Activated naive CD8-positive, alpha-beta T cell treated with anti-CD3 and anti-CD28 coated beads, Interleukin-2, amount 50 U/mL, for 24 hours (primary cell): Measurements from ENCODE around the gene DYNLT5.
"Not testable (repeated sequence)": the region's sequence is repeated elsewhere in the genome, so short reads cannot be mapped to it uniquely, and the experiment has no call there.

Experiments used
- ATAC-seq: fragments of 150-1000 bp; cut with Tn5 transposase; one replicate; pipeline ENCODE4 v1.10.0; 2021
- DNase-seq: peaks from one replicate; pipeline ENCODE4 v3.0.0; 2021
- H3K27ac Mint-ChIP-seq: one replicate; pipeline ENCODE4 v1.8.0; 2021; ENCODE audit warnings: mild to moderate bottlenecking, mixed read lengths
- H3K27me3 Mint-ChIP-seq: one replicate; pipeline ENCODE4 v1.8.0; 2021; ENCODE audit warnings: mixed read lengths
- H3K36me3 Mint-ChIP-seq: one replicate; pipeline ENCODE4 v1.8.0; 2021; ENCODE audit warnings: low read depth, mixed read lengths
- H3K4me1 Mint-ChIP-seq: one replicate; pipeline ENCODE4 v1.8.0; 2021; ENCODE audit warnings: mixed read lengths
- H3K4me3 Mint-ChIP-seq: one replicate; pipeline ENCODE4 v1.8.0; 2021; ENCODE audit warnings: mild to moderate bottlenecking, moderate library complexity, mixed read lengths
- H3K9me3 Mint-ChIP-seq: one replicate; pipeline ENCODE4 v1.8.0; 2021; ENCODE audit warnings: mixed read lengths

Gene DYNLT5

DNA sequence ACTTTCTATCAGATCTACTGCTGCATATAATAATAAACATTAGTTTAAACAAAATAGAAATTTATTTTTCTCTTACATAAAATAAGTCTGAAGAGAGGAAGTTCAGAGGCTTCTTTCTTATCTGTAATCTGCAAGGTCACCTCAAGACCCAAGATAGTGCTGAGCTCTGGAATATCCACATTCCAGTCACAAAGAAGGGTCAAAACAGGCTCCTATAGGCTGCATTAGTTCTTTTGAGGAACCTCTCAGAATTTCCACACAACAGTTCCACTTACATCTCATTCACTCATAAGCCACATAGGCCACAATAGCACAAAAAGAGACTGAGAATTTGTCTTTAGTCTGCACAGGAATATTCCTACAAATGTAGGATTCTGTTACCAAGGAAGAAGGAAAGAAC, 15.4 kb downstream of the DYNLT5 start:
- Mint-ChIP-seq H3K9me3 (no peaks in the 10 kb centered on the region), H3K27ac (no peak overlapping the region)
- ATAC-seq: no peak

DNA sequence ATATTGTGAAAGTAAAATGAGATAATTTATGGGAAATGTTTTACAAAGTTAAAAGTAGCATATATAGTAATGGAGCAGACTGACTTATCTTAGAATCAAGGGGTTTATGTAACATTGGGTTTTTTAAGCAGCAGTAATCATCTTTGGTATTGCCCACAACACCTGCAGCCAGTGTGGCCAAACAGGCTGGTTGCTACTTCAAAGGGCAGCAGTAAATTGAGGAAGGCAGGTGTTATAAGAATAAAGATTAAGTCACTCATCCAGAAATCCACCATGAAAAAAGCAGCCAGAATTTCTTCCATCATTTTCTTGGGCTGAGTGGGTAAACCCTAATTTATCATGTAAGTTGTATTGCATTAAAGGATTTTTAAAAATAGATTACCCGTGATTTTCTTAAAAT, 16.7 kb downstream of the DYNLT5 start:
- H3K4me1 Mint-ChIP-seq: peaks cover 36% of the 10 kb centered on the region
- H3K27me3 Mint-ChIP-seq: no peaks in the 10 kb centered on the region
- no peaks in the 10 kb centered on the region for H3K36me3 Mint-ChIP-seq
- DNase-seq (no peak), ATAC-seq (no peak)
- H3K4me3 Mint-ChIP-seq: no peak overlapping the region
- no peak overlapping the region for H3K27ac Mint-ChIP-seq
- H3K9me3 Mint-ChIP-seq: no peaks in the 10 kb centered on the region

More for the DNA sequence above, 15.4 kb downstream of the DYNLT5 start:
- peaks cover 36% of the 10 kb centered on the region for H3K4me1 Mint-ChIP-seq
- H3K36me3 Mint-ChIP-seq: no peaks in the 10 kb centered on the region
- DNase-seq: no peak
- H3K4me3 Mint-ChIP-seq: no peak overlapping the region
- no peaks in the 10 kb centered on the region for H3K27me3 Mint-ChIP-seq

DNA sequence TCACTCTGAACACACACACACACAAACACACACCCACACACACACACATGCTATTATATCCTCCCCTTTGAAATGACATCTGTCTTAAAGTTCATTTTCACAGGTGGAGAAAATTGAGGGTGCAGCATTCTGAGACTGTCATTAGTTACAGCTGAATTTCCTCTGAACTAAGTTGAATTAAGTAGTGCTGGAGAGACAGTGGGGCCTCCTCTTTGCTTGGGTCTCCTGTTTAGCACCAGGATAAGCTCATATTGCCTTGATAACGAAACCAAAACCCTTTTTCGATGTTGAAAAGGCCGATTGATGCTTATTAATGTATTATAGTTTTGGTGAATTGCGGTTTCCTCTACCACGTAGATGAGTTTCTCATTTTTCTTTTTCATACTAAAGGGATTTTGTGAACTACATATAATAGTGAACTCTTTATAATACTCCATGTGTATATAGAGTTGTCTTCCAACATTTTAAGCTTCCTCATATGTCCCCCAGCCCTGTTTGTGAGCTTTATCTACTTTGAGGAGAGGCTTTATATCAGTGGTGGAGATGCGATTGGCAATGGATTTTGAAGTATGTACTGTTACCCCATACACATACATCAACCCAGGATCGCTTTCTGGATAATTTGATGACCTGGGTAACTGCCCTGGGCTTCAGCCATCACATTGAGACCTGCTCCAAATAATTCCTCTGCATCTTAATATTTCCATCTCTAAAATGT, 17.4 kb downstream of the DYNLT5 start:
- H3K27ac Mint-ChIP-seq: peak overlapping the region; percentile 40
- no peaks in the 10 kb centered on the region for H3K36me3 Mint-ChIP-seq
- DNase-seq: no peak
- H3K27me3 Mint-ChIP-seq: no peaks in the 10 kb centered on the region
- H3K4me3 Mint-ChIP-seq: peak overlapping the region; percentile 56
- peak; percentile 30 for ATAC-seq
- no peaks in the 10 kb centered on the region for H3K9me3 Mint-ChIP-seq
- H3K4me1 Mint-ChIP-seq: peaks cover 36% of the 10 kb centered on the region

DNA sequence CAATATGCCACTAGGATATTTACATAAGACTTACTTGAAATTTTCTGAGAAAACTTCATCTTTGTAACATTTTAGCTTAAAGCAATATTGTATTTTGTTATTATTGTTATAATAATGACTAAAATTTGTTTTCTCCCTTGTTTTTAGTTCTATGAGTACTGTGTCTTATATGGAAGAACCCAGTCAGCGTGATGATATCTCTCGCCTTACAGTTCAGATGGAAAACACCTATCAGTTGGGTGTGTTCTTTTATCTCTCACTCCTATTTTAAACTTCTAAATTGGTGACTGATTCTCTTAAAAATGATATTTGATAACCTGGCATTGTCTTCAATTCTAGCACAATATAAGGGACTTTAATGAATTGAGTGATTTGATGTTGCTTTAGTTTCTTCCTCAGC, 18.0 kb downstream of the DYNLT5 start:
- no peaks in the 10 kb centered on the region for H3K36me3 Mint-ChIP-seq
- peaks cover 36% of the 10 kb centered on the region for H3K4me1 Mint-ChIP-seq
- DNase-seq (no peak), ATAC-seq (peak; percentile 54)
- no peaks in the 10 kb centered on the region for H3K9me3 Mint-ChIP-seq
- H3K4me3 Mint-ChIP-seq: no peak overlapping the region
- H3K27ac Mint-ChIP-seq: peak overlapping the region; percentile 40
- H3K27me3 Mint-ChIP-seq: no peaks in the 10 kb centered on the region

DNA sequence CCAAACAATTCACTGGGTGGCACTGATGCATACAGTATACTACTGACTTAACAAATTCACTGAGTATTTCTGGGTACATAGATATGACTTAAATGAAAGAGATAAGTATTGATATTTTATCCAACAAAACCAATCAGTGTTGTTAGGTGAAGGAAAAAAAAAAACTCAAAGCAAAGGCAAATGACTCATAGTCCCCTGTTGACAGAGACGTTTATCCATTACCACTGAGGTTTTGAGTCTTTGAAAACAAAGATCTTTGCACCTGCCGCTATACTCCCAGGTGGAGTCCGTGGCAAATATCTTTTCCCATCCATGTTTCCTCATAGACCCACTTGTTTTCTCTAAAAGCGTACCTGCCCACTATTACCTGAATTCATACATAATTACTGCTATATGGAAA, 18.4 kb downstream of the DYNLT5 start:
- Mint-ChIP-seq H3K4me3 (no peak overlapping the region), H3K9me3 (no peaks in the 10 kb centered on the region), H3K4me1 (peaks cover 36% of the 10 kb centered on the region), H3K27ac (peak overlapping the region; percentile 40), H3K27me3 (no peaks in the 10 kb centered on the region), H3K36me3 (no peaks in the 10 kb centered on the region)
- DNase-seq (no peak), ATAC-seq (peak; percentile 44)

DNA sequence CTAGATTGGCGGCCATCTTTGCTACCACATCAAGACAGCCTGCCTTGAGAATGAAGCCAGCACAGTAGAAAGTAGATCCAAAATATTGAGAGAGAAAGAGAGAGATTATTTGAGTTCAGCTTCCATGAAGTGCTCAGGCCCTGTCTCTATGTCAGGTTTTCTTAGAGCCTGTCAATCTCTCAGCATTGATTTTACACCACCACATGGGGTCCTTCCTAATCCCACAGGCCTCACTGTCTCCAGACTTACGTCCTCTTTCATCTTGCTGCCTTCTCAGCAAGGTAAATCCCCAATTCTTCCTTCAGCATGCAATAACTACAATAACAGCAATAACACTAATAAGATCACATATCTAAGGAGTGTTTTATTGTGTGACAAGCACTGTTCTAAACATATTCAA, 21.0 kb downstream of the DYNLT5 start:
- no peaks in the 10 kb centered on the region for H3K9me3 Mint-ChIP-seq
- ATAC-seq (no peak), DNase-seq (no peak)
- no peak overlapping the region for H3K4me3 Mint-ChIP-seq
- no peak overlapping the region for H3K27ac Mint-ChIP-seq
- H3K36me3 Mint-ChIP-seq: no peaks in the 10 kb centered on the region
- H3K27me3 Mint-ChIP-seq: no peaks in the 10 kb centered on the region
- H3K4me1 Mint-ChIP-seq: peaks cover 31% of the 10 kb centered on the region

DNA sequence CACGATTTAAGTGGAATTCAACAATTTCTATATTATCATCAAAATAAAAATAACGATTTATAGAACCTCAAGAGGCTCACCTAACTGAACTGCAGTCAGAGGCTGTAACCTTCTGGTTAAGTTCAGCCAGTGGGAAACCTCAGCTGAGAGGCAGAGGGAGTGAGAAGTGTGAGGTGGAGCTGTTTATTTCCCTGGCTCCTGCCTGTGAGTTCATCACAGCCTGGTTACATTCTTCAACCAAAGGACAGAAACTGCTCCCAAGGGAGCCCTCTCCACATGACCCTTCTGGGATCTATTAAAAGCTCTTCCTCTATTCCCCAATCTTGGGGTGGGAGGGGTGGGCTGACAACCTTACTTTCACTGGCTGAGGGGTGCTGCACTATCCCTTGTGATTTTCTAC, 22.2 kb downstream of the DYNLT5 start:
- Mint-ChIP-seq H3K27ac (no peak overlapping the region), H3K27me3 (peaks cover 2% of the 10 kb centered on the region), H3K9me3 (no peaks in the 10 kb centered on the region), H3K4me1 (peaks cover 22% of the 10 kb centered on the region), H3K4me3 (no peak overlapping the region), H3K36me3 (no peaks in the 10 kb centered on the region)
- ATAC-seq (no peak), DNase-seq (no peak)

DNA sequence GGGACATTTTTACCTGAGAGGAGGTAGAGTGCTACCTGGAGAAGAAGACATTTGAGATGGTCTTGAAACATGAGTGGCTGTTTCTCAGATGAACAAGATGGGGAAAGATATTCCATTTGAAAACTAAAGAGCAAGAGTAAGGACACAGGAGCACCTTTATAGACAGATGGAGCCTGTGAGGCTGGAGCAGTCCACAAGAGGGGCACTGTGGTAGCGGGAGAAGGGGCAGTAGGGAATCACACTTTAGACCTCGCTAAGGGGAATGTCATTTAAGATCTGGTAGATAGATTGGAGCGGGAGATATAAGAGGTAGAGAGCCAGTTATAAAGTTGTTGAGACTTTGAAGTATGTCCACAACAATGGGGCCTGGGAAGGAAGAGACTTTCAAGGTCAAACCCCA, 23.4 kb downstream of the DYNLT5 start:
- ATAC-seq (no peak), DNase-seq (no peak)
- Mint-ChIP-seq H3K27me3 (peaks cover 2% of the 10 kb centered on the region), H3K4me3 (no peak overlapping the region), H3K27ac (no peak overlapping the region), H3K36me3 (no peaks in the 10 kb centered on the region), H3K4me1 (peaks cover 12% of the 10 kb centered on the region), H3K9me3 (no peaks in the 10 kb centered on the region)

DNA sequence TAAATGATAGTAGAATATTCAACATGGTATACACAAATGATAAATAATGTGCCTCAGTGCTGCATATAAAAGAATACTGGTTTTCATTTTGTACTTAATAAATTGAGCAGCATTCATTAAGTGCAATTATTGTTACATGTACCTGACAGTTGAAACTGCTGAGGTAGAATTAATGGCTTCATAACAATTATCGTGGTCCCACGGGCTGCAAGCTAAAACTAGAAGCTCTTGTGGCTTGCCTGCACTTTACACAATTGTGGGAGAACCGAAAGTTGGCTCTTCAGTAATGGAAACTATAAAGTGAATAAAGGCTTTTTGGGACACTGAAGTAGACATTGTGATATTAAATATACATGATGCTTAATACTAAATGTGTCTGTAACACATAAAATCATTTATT, 25.6 kb downstream of the DYNLT5 start:
- H3K27ac Mint-ChIP-seq: no peak overlapping the region
- no peak overlapping the region for H3K4me3 Mint-ChIP-seq
- ATAC-seq (no peak), DNase-seq (no peak)
- no peaks in the 10 kb centered on the region for H3K36me3 Mint-ChIP-seq
- H3K27me3 Mint-ChIP-seq: peaks cover 2% of the 10 kb centered on the region
- H3K9me3 Mint-ChIP-seq: no peaks in the 10 kb centered on the region
- H3K4me1 Mint-ChIP-seq: peaks cover 3% of the 10 kb centered on the region

DNA sequence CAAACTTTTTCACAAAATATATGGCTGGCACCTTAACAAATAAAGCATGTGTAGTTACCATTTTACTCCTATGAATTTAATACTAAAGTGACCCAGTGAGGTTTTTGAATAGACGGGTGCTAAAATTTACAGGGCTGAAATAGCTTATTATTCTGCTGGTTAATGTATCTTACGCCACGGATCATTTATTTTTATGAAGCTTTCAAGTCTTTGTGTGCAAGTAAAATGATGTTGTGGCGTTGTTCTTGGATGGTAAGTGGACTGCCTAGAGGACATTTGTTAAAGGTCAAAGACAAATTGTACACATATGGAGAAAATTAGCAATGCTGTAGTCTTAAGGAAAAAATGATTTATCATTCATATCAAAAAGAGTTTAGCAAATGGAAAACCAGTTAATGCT, 26.0 kb downstream of the DYNLT5 start:
- Mint-ChIP-seq H3K4me1 (peaks cover 3% of the 10 kb centered on the region), H3K9me3 (no peaks in the 10 kb centered on the region), H3K27me3 (peaks cover 2% of the 10 kb centered on the region), H3K27ac (no peak overlapping the region), H3K4me3 (no peak overlapping the region), H3K36me3 (no peaks in the 10 kb centered on the region)
- ATAC-seq (no peak), DNase-seq (no peak)

DNA sequence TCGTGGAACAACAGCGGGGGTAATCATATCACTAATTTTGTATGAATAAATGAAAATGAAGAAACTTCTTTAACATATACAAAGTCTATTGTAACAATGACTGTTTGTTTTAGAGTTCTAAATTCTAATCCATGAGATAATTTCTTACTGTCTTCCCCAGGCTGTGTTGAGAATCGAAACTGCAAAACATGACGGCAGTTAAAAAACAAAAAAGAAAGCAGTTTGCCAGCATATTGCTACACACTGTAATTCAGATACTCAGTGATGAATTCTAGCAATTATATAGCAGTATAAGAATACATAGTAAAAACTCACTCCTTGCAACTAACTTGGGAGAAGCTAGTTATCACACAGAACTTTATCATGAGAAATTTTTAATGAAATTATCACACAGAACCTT, 26.7 kb downstream of the DYNLT5 start:
- Mint-ChIP-seq H3K36me3 (no peaks in the 10 kb centered on the region), H3K27me3 (peaks cover 2% of the 10 kb centered on the region)
- no peak for DNase-seq

DNA sequence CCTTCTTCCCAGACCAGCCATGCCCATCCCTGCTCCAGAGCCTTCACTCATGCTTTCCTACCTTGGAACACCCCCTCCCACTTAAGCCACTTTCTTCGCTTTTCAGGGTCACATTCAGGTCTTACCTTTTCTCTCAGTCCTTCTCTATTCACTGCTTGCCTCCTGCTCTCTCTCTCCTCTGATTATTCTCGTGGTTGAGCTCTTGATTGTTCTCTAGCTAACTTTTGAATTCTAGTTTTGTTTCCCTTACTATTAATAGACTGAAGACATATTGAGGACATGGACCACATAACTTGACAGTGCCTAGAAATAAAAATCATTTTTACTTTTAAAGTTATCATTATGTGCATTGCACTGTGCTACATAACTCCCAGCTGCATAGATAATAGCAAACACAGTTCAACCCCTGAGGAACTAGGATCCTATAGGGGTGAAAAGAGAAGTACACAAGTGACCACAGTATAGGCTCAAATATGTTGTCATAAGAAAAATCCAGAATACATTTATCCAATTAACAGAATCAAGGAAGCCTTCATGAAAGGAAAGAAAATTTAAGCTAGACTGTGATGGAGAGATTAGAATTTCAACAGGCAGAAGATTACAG, 27.3 kb downstream of the DYNLT5 start:
- peaks cover 2% of the 10 kb centered on the region for H3K27me3 Mint-ChIP-seq
- DNase-seq: no peak
- H3K27ac Mint-ChIP-seq: no peak overlapping the region
- H3K4me1 Mint-ChIP-seq: peaks cover 3% of the 10 kb centered on the region
- H3K9me3 Mint-ChIP-seq: no peaks in the 10 kb centered on the region
- no peak overlapping the region for H3K4me3 Mint-ChIP-seq
- ATAC-seq: no peak
- no peaks in the 10 kb centered on the region for H3K36me3 Mint-ChIP-seq

More for the DNA sequence above, 26.7 kb downstream of the DYNLT5 start:
- no peak overlapping the region for H3K27ac Mint-ChIP-seq
- no peak overlapping the region for H3K4me3 Mint-ChIP-seq
- H3K9me3 Mint-ChIP-seq: no peaks in the 10 kb centered on the region
- no peak for ATAC-seq
- peaks cover 3% of the 10 kb centered on the region for H3K4me1 Mint-ChIP-seq

DNA sequence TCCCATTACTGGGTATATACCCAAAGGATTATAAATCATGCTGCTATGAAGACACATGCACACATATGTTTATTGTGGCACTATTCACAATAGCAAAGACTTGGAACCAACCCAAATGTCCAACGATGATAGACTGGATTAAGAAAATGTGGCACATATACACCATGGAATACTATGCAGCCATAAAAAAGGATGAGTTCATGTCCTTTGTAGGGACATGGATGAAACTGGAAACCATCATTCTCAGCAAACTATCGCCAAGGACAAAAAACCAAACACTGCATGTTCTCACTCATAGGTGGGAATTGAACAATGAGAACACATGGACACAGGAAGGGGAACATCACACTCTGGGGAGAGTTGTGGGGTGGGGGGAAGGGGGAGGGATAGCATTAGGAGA, 33.5 kb downstream of the DYNLT5 start:
- ATAC-seq, H3K4me3 Mint-ChIP-seq: not testable (repeated sequence)

DNA sequence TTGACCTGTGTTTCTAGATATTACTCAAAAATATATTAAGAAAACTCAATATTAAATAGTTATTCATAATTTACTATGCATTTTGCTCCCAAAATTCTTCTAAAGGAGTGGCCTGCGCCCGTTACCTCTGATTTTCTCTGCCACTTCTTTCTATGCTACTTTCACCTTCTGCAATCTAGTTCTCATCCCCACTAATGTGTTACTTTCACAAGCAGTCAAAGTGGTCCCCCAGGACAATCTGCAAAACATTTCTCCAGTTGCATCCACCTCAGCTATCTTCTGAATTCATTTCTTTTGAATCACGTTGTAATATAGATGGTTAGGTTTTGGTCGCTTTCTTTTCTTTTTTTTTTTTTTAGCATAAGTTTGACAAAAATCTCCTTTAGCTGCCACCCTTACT, 35.4 kb downstream of the DYNLT5 start:
- Mint-ChIP-seq H3K36me3 (no peaks in the 10 kb centered on the region), H3K9me3 (no peaks in the 10 kb centered on the region), H3K4me1 (peaks cover 21% of the 10 kb centered on the region), H3K27me3 (no peaks in the 10 kb centered on the region), H3K27ac (no peak overlapping the region), H3K4me3 (no peak overlapping the region)
- ATAC-seq: no peak
- DNase-seq: no peak

More for the DNA sequence above, 33.5 kb downstream of the DYNLT5 start:
- H3K36me3 Mint-ChIP-seq, H3K9me3 Mint-ChIP-seq, H3K27ac Mint-ChIP-seq, DNase-seq, H3K27me3 Mint-ChIP-seq: not testable (repeated sequence)
- peaks cover 21% of the 10 kb centered on the region for H3K4me1 Mint-ChIP-seq

DNA sequence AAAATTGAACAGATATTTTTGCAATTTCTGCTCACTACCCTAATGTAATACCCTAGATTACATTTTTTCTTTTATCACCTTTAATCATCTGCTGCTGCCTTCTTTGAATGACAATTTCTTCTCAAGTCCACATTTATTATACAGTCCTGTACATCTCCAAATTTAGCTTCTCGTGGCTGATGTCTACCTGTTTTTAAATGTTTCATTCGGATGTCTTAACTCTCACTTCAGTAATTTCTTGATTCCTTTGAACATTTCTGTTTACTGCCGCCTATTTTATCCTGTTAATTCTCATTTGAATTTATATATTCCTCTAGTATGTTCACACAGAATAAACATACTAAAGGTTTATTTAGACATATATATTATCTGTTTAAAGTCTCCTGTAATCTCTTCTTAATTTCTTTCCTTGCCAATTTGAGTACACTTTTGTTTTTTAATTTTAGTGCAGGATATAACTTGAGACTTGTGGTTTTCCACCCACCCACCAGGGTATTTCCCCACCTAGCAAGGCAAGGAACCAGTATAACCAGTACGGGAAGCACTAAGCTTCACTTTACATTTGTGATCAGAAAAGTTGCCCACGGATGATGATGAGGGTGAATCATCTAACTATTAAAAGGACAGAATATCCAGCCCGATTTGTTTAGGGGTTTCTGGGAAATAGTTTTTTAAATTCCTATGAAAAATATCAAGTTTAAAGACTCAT, 36.1 kb downstream of the DYNLT5 start:
- peak overlapping the region; percentile 41 for H3K27ac Mint-ChIP-seq
- peak overlapping the region; percentile 64 for H3K4me3 Mint-ChIP-seq
- H3K4me1 Mint-ChIP-seq: peaks cover 21% of the 10 kb centered on the region
- ATAC-seq: peak; percentile 95
- H3K27me3 Mint-ChIP-seq: no peaks in the 10 kb centered on the region
- peak; percentile 61 for DNase-seq
- H3K9me3 Mint-ChIP-seq: no peaks in the 10 kb centered on the region
- H3K36me3 Mint-ChIP-seq: no peaks in the 10 kb centered on the region
